Measurements from ENCODE around the gene SLC34A3. TPM values are rescaled to one million over a fixed set of nuclear protein-coding genes. Genes with fewer than 3 reads are reported as not detected.
"Not testable (repeated sequence)": the region's sequence is repeated elsewhere in the genome, so short reads cannot be mapped to it uniquely, and the experiment has no call there.

The SLC34A3 gene
- total RNA-seq, 1 donor from 2014 or later, result not detected

DNA sequence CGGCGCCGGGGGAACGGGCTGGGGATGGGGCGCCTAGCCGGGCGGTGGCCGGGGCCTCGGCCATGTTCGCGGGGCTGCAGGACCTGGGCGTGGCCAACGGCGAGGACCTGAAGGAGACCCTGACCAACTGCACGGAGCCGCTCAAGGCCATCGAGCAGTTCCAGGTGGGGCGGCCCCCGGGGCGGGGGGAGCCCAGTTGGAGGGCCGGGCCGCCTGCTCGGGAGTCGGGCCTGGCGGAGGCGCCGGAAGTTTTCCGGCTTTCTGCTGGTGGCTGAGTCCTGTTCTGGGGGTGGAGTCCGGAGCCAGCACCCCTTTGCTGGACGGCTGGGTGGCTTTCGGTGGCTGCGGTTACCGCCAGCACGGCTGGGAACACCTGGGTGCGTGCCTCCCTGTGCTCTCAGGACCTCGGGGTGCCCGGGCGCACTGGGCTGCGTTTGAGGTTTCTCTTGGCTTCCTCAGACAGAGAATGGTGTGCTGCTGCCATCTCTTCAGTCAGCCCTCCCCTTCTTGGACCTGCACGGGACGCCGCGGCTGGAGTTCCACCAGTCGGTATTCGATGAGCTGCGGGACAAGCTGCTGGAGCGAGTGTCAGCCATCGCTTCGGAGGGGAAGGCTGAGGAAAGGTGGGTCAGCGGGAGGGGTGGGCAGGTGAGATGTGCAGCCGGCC is 24.9 kb downstream of the SLC34A3 start:
- DNase-seq, result no peak

DNA sequence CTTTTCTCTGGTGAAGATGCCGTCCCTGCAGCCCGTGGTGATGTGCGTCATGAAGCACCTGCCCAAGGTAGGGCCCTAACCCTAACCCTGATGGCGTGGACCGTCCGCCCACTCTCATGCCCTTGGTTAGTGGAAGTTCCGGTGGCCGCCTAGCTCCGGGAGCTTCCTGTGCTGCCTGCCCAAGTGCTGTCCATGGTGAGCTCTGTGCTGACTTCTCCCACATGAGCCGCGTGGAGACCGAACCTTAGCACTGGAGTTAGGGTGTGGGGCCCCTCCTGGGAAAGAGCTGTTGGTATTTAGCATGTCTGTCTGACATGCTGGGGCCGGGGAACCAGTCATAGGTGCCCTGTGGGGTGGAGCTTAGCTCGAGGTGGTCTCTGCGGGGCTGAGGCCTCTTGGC is 25.7 kb downstream of the SLC34A3 start:
- DNase-seq, result no peak

DNA sequence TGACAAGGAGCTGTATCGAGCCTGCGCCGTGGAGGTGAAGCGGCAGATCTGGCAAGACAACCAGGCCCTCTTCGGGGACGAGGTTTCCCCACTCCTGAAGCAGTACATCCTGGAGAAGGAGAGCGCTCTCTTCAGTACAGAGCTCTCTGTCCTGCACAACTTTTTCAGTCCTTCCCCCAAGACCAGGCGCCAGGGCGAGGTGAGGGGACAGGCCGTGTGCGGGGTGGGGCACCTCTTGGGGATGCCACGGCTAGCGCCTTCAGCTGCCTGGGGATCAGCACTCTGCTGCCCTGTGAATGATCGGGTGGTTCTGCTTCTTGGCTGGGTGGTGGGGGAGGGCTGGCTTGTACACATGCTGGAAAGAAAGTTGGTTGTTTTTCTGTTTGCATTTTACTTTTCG is 26.2 kb downstream of the SLC34A3 start:
- no peak for DNase-seq

DNA sequence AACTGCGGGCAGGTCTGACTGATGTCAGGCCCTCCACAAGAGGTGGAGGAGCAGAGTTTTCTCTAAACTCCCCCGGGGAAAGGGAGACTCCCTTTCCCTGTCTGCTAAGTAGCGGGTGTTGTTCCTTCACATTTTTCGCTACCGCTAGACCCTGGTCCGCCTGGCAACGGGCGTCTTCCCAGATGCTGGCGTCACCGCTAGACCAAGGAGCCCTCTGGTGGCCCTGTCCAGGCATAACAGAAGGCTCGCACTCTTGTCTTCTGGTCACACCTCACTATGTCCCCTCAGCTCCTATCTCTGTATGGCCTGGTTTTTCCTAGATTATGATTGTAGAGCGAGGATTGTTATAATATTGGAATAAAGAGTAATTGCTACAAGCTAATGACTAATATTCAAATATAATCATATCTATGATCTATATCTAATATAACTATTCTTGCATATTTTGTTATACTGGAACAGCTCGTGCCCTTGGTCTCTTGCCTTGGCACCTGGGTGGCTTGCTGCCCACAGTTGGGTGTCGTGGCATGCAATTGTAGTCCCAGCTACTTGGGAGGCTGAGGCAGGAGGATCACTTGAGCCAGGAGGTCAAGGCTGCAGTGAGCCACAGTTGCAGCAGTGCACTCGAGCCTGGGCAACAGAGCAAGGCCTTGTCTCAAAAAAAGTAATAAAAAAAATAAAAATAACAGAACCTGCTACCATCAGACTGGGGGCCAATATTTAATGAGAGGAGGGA is 31.6 kb downstream of the SLC34A3 start:
- not testable (repeated sequence) for DNase-seq

DNA sequence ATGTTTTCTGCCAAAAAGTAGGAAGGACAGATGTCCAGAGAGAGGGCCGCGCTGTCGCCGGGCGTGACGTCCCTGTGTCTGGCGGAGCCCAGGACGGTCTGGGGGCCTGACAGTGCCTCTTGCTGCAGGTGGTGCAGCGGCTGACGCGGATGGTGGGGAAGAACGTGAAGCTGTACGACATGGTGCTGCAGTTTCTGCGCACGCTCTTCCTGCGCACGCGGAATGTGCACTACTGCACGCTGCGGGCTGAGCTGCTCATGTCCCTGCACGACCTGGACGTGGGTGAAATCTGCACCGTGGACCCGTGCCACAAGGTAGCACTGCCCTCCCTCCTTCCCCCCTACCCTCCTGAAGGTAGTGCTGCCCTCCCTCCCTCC is 32.2 kb downstream of the SLC34A3 start:
- DNase-seq, result no peak

DNA sequence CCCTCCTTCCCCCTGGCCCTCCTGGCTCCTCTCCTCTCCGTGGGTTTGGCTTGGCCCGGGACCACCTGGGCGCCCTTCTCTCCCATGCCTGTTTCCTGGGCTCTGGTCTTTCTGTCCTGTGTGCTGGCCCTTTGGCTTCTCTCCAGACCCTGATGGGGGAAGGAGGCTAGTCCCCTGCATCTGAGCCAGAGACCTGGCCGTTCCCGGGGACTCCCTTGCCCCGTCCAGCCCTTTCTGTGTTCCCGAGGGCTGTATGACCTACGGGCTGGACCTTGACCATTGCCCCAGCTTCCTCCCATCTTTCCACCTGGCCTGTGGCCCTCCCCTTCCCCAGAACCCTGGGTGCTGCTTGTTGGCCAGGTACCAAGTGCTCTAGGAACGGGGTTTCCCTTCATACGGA is 32.8 kb downstream of the SLC34A3 start:
- no peak for DNase-seq

DNA sequence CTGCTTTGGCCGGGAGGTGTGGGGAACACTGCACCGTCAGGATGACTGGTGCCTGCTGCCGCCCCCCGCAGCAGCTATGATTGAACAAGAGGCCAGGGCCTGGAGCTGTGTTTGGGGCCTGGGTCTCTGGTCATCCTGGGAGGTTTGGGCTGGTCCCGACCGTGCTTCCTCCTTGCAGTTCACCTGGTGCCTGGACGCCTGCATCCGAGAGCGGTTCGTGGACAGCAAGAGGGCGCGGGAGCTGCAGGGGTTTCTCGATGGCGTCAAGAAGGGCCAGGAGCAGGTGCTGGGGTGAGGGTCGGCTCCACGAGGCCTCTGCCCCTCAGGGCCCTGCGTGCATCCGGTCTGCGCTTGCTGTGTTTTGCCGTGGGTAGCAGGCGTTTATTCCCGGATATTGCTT is 33.4 kb downstream of the SLC34A3 start:
- DNase-seq, result no peak

DNA sequence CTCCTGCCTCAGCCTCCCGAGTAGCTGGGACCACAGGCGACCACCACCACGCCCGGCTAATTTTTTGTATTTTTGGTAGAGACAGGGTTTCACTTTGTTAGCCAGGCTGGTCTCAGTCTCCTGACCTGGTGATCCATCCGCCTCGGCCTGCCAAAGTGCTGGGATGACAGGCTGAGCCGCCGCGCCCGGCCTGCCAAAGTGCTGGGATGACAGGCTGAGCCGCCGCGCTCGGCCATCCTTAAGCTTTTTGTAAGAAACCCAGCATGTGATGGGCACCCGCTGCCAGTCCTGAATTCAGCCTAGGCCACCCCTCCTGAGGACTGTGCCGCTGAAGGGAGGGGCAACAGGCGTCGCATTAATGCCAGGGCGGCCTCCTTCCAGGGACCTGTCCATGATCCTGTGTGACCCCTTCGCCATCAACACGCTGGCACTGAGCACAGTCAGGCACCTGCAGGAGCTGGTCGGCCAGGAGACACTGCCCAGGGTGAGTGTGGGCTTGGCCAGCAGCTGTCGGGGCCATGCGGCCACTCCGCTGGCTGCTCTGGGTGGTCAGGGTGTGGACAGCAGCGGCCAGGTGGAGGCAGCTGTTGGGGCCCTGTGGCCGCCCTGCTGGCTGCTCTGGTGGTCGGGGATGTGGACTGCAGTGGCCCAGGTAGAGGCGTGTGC is 34.9 kb downstream of the SLC34A3 start:
- DNase-seq, result no peak

DNA sequence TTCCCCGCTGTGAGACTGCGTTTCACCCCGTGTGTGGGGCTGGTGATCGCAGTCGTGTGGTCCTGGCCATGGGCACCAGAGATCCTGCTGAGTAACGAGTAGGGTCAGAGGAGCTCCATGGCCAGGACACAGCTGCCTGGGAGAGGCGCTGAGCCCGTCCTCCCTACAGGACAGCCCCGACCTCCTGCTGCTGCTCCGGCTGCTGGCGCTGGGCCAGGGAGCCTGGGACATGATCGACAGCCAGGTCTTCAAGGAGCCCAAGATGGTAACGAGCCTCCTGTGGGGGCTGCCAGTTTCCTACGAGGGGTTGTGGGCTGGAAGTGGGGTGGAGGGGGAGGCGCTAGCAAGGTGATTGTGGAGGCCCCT is 35.4 kb downstream of the SLC34A3 start:
- DNase-seq, result no peak

DNA sequence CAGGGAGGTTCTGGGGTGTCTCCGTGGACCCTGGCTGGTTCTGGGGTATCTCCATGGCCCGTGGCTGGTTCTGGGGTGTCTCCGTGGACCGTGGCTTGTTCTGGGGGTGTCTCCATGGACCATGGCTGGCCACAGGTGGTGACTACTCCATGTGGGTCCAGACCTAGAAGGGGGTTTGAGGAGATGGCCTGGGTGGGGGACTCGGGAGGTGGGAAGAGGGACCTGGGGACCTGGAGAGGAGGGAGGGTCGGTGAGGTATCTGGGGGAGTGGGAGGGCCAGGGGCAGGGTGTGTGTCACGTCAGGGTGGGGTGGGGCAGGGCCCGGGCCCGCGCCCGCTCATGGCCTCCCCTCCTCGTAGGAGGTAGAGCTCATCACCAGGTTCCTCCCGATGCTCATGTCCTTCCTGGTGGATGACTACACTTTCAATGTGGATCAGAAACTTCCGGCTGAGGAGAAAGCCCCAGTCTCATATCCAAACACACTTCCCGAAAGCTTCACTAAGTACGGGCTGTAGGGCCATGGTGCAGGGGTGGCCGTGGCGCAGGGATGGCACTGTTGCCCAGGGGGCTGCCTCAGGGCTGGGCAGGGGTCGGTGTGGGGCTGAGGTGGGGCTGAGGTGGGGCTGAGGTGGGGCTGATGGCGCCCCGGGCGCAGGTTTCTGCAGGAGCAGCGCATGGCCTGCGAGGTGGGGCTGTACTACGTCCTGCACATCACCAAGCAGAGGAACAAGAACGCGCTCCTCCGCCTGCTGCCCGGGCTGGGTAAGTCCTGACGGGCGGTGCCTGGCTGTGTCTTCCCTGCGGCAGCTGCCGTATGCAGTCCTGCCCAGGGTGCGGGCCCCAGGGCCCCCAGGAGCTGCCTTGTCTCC is 36.1 kb downstream of the SLC34A3 start:
- DNase-seq, result no peak

DNA sequence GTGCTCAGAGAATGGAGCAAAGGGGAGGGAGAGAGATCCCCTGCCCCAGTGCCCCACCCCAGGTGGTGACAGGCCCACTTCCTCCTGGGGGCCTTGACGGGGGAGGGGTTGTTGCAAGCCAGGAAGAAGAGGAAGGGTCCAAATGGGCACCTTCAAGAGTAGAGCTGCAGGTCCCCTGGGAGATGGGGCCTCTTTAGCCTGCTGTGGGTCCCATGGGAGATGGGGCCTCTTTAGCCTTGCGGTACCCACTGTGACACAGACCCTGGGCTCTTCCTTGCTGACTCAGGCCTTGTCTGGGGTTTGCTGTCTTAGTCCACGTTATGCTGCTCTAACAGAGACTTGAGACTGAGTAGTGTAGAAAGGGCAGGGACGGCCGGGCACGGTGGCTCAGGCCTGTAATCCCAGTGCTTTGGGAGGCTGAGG is 37.2 kb downstream of the SLC34A3 start:
- no peak for DNase-seq

DNA sequence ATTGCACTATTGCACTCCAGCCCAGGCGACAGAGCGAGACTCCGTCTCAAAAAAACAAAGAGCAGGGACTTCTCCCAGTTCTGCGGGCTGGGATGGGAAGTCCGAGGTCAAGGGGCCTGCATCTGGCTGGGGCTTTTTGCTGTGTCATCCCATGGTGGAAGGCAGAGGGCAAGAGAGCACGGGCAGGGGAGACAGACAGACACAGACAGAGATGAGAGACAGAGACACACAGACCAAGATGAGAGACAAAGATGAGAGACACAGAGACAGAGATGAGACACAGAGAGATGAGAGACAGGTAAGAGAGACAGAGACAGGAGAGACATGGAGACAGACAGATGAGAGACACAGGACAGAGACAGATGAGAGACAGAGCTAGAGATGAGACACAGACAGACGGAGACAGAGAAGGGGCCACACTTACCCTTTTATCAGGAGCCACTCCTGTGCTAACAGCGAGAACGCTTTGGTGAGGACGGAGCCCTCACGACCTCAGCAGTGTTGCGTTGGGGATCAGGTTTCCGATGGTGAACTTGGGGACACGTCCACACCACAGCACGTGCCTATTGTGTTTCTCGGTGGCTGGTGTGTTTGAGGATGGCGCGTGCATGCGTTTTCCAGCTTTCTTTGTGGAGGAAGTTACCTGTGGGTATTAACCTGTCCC is 38.0 kb downstream of the SLC34A3 start:
- DNase-seq, result no peak

DNA sequence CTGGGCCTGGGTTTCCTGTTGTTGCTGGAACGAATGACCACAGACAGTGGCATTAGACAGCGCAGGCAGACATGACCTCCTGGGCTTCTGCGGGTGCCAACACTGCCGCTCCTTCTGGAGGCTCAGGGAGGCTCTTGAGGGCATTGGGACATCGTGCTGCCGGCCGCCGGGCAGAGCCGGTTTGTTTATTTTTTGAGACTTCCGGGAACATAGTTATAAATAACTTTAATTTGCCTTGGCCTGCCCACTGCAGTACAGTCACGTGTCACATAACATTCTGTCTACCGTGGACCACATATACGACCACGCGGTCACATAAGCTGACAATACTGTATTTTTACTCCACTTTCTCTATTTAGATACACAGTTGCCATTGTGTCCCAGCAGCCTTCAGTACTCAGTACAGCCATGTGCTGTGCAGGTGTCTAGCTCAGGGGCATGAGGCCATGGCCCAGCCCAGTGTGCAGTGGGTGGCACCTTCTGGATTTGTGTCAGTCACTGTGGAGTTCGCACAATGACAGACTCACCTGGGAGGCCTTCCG is 38.6 kb downstream of the SLC34A3 start:
- no peak for DNase-seq

DNA sequence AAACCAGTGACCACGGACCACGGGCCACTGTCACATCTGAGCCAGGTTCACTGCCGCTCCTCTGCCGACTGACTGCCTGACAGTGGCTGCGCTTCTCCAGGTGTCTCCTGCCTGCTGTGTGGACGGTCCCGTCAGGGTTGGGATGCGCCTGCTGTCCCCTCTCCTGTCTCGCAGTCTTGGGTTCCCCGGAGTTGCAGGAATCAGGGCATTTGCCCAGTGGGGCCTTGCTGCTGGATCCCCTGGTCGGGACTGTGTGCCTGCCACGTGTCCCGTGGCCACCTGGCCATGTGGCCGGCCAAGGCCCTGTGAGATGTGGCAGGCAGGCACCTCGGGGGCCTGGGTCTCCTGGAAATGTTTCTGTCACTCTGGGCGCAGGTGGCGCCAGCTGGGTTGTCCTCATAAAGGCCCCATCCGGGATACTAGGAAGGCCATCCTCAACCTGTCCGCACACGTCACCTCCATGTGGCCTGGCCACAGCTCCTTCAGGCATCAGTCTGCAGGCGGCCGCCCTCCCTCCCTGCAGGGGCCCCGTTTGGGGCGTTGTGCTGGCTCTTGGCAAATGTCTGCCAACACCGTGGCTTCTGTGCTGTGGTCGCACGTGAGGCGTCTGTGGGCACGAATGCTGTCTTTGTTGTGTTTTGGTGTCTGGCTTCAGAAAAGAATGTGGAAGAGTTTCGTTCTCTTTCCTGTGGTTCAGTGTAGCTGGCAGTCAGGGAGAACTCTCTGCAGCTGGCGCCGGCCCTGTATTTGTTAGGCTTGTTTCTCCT is 40.4 kb downstream of the SLC34A3 start:
- no peak for DNase-seq

DNA sequence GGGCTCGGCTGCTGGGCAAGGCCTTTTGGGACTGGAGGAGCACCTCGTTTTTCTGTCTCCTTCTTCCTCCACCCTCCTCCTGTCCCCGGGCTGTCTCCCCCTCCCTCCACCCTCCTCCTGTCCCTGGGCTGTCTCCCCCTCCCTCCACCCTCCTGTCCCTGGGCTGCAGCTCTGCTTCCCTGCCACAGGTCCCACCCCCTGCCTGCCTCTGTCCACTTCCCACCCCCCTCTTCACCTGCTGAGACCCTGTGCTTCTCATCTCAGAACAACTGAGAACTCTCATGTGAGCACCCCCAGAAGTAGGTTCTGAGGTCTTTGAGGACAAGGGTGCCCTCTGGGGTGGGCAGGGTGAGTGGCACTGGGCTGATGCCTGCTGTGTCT is 41.0 kb downstream of the SLC34A3 start:
- DNase-seq, result no peak

DNA sequence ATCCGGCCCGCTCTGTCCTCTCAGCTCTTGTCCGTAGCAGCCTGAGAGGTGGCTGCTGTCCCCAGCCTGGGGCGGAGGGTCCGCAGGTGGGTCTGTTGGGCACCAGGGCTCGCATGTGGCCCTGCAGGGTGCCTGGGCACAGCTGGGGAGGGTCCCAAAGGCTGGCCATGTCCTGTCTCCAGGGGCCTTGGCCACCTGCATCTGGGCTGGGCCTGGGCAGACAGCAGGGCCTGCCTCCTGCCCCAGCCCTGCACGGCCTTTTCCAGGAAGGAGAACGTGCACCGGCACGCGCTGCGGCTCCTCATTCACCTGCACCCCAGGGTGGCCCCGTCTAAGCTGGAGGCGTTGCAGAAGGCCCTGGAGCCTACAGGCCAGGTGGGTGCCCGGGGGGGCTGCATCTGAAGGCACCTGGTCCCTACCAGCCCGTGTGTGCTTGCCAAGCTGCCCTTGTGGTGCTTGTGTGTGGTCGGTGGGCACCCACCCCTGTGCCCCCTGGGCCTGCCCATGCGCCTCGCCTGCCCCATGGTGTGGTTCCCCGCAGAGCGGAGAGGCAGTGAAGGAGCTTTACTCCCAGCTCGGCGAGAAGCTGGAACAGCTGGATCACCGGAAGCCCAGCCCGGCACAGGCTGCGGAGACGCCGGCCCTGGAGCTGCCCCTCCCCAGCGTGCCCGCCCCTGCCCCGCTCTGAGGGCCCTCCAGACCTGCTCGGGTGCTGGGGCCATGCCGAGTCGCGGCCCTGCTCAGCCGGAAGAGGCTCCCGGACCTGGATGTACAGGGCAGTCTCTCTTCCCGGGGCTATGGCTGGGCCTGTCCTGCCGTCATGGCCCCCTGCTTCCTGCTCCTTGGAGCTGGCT is 41.8 kb downstream of the SLC34A3 start:
- no peak for DNase-seq

DNA sequence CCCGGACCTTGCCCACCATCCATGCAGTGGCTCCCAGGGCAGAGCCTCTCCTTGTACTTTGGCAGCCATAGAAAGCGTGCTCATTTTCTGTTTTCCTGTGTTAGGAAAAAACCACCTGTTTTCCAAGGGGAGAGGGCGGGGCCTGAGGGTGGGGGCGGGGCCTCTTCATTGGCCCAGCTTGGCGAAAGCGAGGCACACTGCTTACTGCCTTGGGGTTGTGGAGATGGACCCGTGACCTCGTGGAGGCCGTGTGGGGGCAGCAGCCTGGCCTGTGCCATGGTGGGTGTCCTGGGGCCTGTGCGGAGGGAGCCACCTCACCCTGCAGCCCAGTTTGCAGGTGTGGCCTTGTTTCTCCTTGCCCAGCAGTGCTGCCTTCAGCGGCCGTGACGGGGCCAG is 42.4 kb downstream of the SLC34A3 start:
- DNase-seq, result no peak

DNA sequence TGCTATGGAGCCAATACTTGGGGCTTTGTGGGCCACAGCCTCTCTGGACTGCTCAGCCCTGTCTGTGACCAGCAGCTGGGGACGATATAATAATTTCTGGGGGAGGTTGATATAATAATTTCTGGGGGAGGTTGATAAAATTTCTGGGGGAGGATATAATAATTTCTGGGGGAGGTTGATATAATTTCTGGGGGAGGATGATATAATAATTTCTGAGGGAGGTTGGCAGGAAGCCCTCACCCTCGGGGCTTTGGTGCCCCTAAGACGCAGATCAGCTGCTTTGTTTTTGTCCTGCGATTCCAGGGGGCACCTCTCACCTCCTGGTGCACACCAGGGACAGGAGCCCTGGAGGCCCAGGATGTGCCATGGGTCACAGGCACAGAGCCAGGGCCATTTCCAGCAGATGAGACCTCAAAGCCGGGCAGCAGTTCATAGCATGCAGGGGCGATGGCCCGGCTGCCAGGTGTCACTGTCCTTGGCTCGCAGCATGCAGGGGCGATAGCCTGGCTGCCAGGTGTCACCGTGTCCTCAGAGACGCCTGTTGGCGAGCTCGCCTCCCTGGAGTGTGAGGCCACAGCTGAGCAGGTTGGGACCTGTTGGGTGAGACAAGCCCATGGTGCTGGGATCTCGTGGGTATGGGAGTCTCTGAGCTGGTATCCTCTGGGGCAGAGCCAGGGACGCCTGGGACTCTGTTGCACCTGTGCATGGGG is 43.1 kb downstream of the SLC34A3 start:
- DNase-seq, result no peak

DNA sequence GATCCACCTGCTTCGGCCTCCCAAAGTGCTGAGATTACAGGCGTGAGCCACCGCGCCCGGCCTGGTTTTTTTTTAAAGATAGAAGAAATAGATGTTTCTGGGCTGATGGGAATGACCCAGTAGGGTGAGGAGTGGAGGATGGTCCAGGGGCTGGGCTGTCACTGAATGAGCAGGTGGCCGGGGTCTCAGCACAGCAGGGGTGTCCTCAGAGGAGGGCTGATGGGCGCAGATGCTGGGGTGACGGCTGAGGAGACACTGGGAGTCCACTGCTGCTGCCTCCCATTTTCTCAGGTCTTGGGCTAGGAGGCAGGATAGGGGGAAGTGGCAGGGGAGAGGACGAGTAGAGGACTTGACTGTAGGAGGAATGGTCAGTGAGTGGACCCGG is 44.5 kb downstream of the SLC34A3 start:
- no peak for DNase-seq
